ENCODE results near the gene GRB10. TPM values are rescaled to one million over a fixed set of nuclear protein-coding genes. Genes with fewer than 3 reads are reported as not detected.

GRB10 gene
- total and polyA plus RNA-seq, 4 donors = 11.6 to 68.6 (median 41.0) TPM

GRCh38 chr7:50718876-50719275 is 63.8 kb downstream of the GRB10 start:
- H3K27ac ChIP-seq (ENCODE audit: low read depth in 1 of 2, low read length in 1 of 2) = no peak overlapping the region
- WGBS, 2 donors = 77 to 84% methylated on average over 2 of the region's 2 CpGs
- H3K4me3 ChIP-seq = no peak overlapping the region
- peaks cover 3 to 35% (median 15%) of the 10 kb centered on the region in 5 donors for H3K4me1 ChIP-seq (ENCODE audit: control insufficient read depth in 5 of 5, insufficient read depth in 5 of 5, low read length in 5 of 5)
- no peaks in the 10 kb centered on the region for H3K27me3 ChIP-seq (ENCODE audit: control insufficient read depth in 3 of 3, insufficient read depth in 3 of 3, low read length in 2 of 3)
- peaks cover 0 to 3% (median 0%) of the 10 kb centered on the region in 4 donors for H3K36me3 ChIP-seq (ENCODE audit: control insufficient read depth in 4 of 4, insufficient read depth in 4 of 4, low read length in 4 of 4)
- DNase-seq (no peak), ATAC-seq (ENCODE audit: insufficient read depth, low FRiP score) (no peak)
- H3K9me3 ChIP-seq (ENCODE audit: control insufficient read depth in 4 of 4, insufficient read depth in 3 of 4, low read length in 3 of 4) = no peaks in the 10 kb centered on the region
- H3K9ac ChIP-seq (ENCODE audit: insufficient read depth in 1 of 2, low read length in 2 of 2) = no peak overlapping the region
- TF ChIP-seq CTCF (IDR thresholded peaks at IDR 0.05; ENCODE audit: control extremely low read depth, extremely low read depth) = no peak

GRCh38 chr7:50718311-50718710 is 64.4 kb downstream of the GRB10 start:
- H3K9ac ChIP-seq (ENCODE audit: insufficient read depth in 1 of 2, low read length in 2 of 2) = no peak overlapping the region
- DNase-seq (no peak), ATAC-seq (ENCODE audit: insufficient read depth, low FRiP score) (no peak)
- H3K4me1 ChIP-seq (ENCODE audit: control insufficient read depth in 5 of 5, insufficient read depth in 5 of 5, low read length in 5 of 5) = peaks cover 4 to 38% (median 15%) of the 10 kb centered on the region in 5 donors
- no peaks in the 10 kb centered on the region for H3K9me3 ChIP-seq (ENCODE audit: control insufficient read depth in 4 of 4, insufficient read depth in 3 of 4, low read length in 3 of 4)
- no peak overlapping the region for H3K4me3 ChIP-seq
- H3K36me3 ChIP-seq (ENCODE audit: control insufficient read depth in 4 of 4, insufficient read depth in 4 of 4, low read length in 4 of 4) = no peaks in the 10 kb centered on the region
- H3K27me3 ChIP-seq (ENCODE audit: control insufficient read depth in 3 of 3, insufficient read depth in 3 of 3, low read length in 2 of 3) = no peaks in the 10 kb centered on the region
- no peak for TF ChIP-seq CTCF (IDR thresholded peaks at IDR 0.05; ENCODE audit: control extremely low read depth, extremely low read depth)
- H3K27ac ChIP-seq (ENCODE audit: low read depth in 1 of 2, low read length in 1 of 2) = peak overlapping the region in 1 of 2 donors; percentile 40
- 64 to 74% methylated on average over 6 of the region's 6 CpGs for WGBS, 2 donors

- TF ChIP-seq CTCF (IDR thresholded peaks at IDR 0.05; ENCODE audit: control extremely low read depth, extremely low read depth) = no peak
- H3K4me3 ChIP-seq = no peak overlapping the region
- H3K9ac ChIP-seq (ENCODE audit: insufficient read depth in 1 of 2, low read length in 2 of 2) = no peak overlapping the region
- no peaks in the 10 kb centered on the region for H3K27me3 ChIP-seq (ENCODE audit: control insufficient read depth in 3 of 3, insufficient read depth in 3 of 3, low read length in 2 of 3)
- H3K27ac ChIP-seq (ENCODE audit: low read depth in 1 of 2, low read length in 1 of 2) = no peak overlapping the region
- 65 to 84% methylated on average over 4 of the region's 4 CpGs for WGBS, 2 donors
- DNase-seq = no peak
- no peaks in the 10 kb centered on the region for H3K9me3 ChIP-seq (ENCODE audit: control insufficient read depth in 4 of 4, insufficient read depth in 3 of 4, low read length in 3 of 4)
- ATAC-seq (ENCODE audit: insufficient read depth, low FRiP score) = no peak
- H3K4me1 ChIP-seq (ENCODE audit: control insufficient read depth in 5 of 5, insufficient read depth in 5 of 5, low read length in 5 of 5) = peaks cover 11 to 41% (median 13%) of the 10 kb centered on the region in 5 donors
- H3K36me3 ChIP-seq (ENCODE audit: control insufficient read depth in 4 of 4, insufficient read depth in 4 of 4, low read length in 4 of 4) = no peaks in the 10 kb centered on the region
Observed at GRCh38 chr7:50717181-50717580, 65.5 kb downstream of the GRB10 start.

- Histone ChIP-seq H3K4me3 (no peak overlapping the region), H3K27ac (ENCODE audit: low read depth in 1 of 2, low read length in 1 of 2) (no peak overlapping the region), H3K9me3 (ENCODE audit: control insufficient read depth in 4 of 4, insufficient read depth in 3 of 4, low read length in 3 of 4) (no peaks in the 10 kb centered on the region), H3K27me3 (ENCODE audit: control insufficient read depth in 3 of 3, insufficient read depth in 3 of 3, low read length in 2 of 3) (no peaks in the 10 kb centered on the region), H3K36me3 (ENCODE audit: control insufficient read depth in 4 of 4, insufficient read depth in 4 of 4, low read length in 4 of 4) (no peaks in the 10 kb centered on the region), H3K9ac (ENCODE audit: insufficient read depth in 1 of 2, low read length in 2 of 2) (no peak overlapping the region), H3K4me1 (ENCODE audit: control insufficient read depth in 5 of 5, insufficient read depth in 5 of 5, low read length in 5 of 5) (peaks cover 4 to 35% (median 15%) of the 10 kb centered on the region in 5 donors)
- DNase-seq (no peak), ATAC-seq (ENCODE audit: insufficient read depth, low FRiP score) (no peak)
- WGBS, 2 donors = 86 to 88% methylated on average over 4 of the region's 4 CpGs
- no peak for TF ChIP-seq CTCF (IDR thresholded peaks at IDR 0.05; ENCODE audit: control extremely low read depth, extremely low read depth)
Observed at GRCh38 chr7:50714857-50715256, 67.8 kb downstream of the GRB10 start.

Measured in lung (tissue), 12 donors.